GM12892 (cell line): ENCODE data around the gene MYO18A.
"Not testable (repeated sequence)": the region's sequence is repeated elsewhere in the genome, so short reads cannot be mapped to it uniquely, and the experiment has no call there.

Experiments used
- POLR2A ChIP-seq: IDR thresholded peaks from 2 replicates; pipeline ENCODE4 v1.6.1; 2011; ENCODE audit warnings: low read depth, low read length, control low read depth
- TAF1 ChIP-seq: IDR thresholded peaks from 2 replicates; pipeline ENCODE4 v1.6.1; 2011; ENCODE audit warnings: low read depth, mild to moderate bottlenecking, control low read depth, low read length, borderline replicate concordance

GRCh38 chr17:29221338-29221737 lies 41.1 kb upstream of the MYO18A start:
- TF ChIP-seq POLR2A, TAF1: not testable (repeated sequence)
